GM10248 (cell line): Measurements from ENCODE around the gene MS4A10.

ENCODE experiments used
- CTCF ChIA-PET: fragments of 300-600 bp; sonication (Branson Sonifier 250); formaldehyde crosslinking; extraction: SDS; loops from one replicate; lab custom pipeline; 2021; ENCODE audit warnings: antibody characterized with exemption; lab: Yijun Ruan, JAX
- POLR2A ChIA-PET: fragments of 350-650 bp; sonication (Branson Sonifier 250); formaldehyde crosslinking; extraction: SDS; loops from one replicate; lab custom pipeline; 2020; ENCODE audit warnings: antibody characterized with exemption; lab: Yijun Ruan, JAX
- DNase-seq: peaks from one replicate; pipeline ENCODE4 v3.0.0; 2012; ENCODE audit errors: extremely low spot score
- CTCF ChIP-seq: IDR thresholded peaks from 2 replicates; pipeline ENCODE4 v1.5.1; 2012; ENCODE audit warnings: mild to moderate bottlenecking, low read depth; ENCODE audit errors: extremely low read depth, missing control alignments, control extremely low read depth

MS4A10 gene

GRCh38 chr11:60781286-60781980 lies 3.7 kb upstream of the MS4A10 start:
- POLR2A ChIA-PET: interaction anchor here (0.7 kb wide), 1 partner anchor 658 kb away, joined by 8 read pairs; no protein-coding TSS in a partner anchor
- DNase-seq: no peak
- CTCF ChIA-PET: interaction anchor here (0.7 to 12.5 kb wide), 10 partner anchors 10 to 118 kb away, joined by 3 to 268 read pairs (median 4); partner anchors contain the start of gene MS4A15
- no peak for TF ChIP-seq CTCF

GRCh38 chr11:60781981-60782316 lies 3.2 kb upstream of the MS4A10 start:
- CTCF ChIA-PET: interaction anchor here (0.7 to 12.5 kb wide), 6 partner anchors 9 to 106 kb away, joined by 3 to 268 read pairs (median 10); no protein-coding TSS in a partner anchor
- no peak for TF ChIP-seq CTCF
- DNase-seq: no peak
- POLR2A ChIA-PET: interaction anchor here (0.7 kb wide), 1 partner anchor 657 kb away, joined by 8 read pairs; no protein-coding TSS in a partner anchor

GRCh38 chr11:60782393-60783140 lies 2.6 kb upstream of the MS4A10 start:
- no peak for TF ChIP-seq CTCF
- DNase-seq: no peak
- CTCF ChIA-PET: interaction anchor here (1.3 to 12.5 kb wide), 4 partner anchors 9 to 105 kb away, joined by 3 to 268 read pairs (median 10); no protein-coding TSS in a partner anchor
- POLR2A ChIA-PET: interaction anchor here (0.7 kb wide), 1 partner anchor 657 kb away, joined by 8 read pairs; no protein-coding TSS in a partner anchor

GRCh38 chr11:60783141-60783484 lies 2.0 kb upstream of the MS4A10 start:
- CTCF ChIA-PET: no interaction called here
- no peak for TF ChIP-seq CTCF

GRCh38 chr11:60783911-60784310 lies 1.2 kb upstream of the MS4A10 start:
- ChIA-PET POLR2A (no interaction called here), CTCF (interaction anchor here (1.4 to 2.0 kb wide), 3 partner anchors 9 to 47 kb away, joined by 3 to 12 read pairs (median 4); no protein-coding TSS in a partner anchor)
- DNase-seq: no peak
- TF ChIP-seq CTCF: no peak

More at GRCh38 chr11:60783141-60783484, 2.0 kb upstream of the MS4A10 start:
- DNase-seq: no peak
- POLR2A ChIA-PET: no interaction called here

GRCh38 chr11:60785806-60786361 lies 751 bp downstream of the MS4A10 start:
- POLR2A ChIA-PET: no interaction called here
- CTCF ChIA-PET: interaction anchor here (0.6 to 1.2 kb wide), 3 partner anchors 9 to 13 kb away, joined by 3 to 9 read pairs (median 4); no protein-coding TSS in a partner anchor

More at GRCh38 chr11:60785806-60786361, 751 bp downstream of the MS4A10 start:
- no peak for TF ChIP-seq CTCF
- DNase-seq: no peak
